ENCODE results near the gene PRR33.
"Not testable (repeated sequence)": the region's sequence is repeated elsewhere in the genome, so short reads cannot be mapped to it uniquely, and the experiment has no call there.

Gene PRR33

GRCh38 chr11:1878137-1879031, 13.3 kb downstream of the PRR33 start:
- in situ Hi-C loops (cut with MboI; ENCODE audit: low sequenced_read_pairs) = no loop called here

GRCh38 chr11:1877211-1878136, 14.2 kb downstream of the PRR33 start:
- in situ Hi-C loops (cut with MboI; ENCODE audit: low sequenced_read_pairs) = no loop called here

- in situ Hi-C loops (cut with MboI; ENCODE audit: low sequenced_read_pairs) = no loop called here
Measured at GRCh38 chr11:1876361-1877063, 15.2 kb downstream of the PRR33 start.

- in situ Hi-C loops (cut with MboI; ENCODE audit: low sequenced_read_pairs) = not testable (repeated sequence)
Measured at GRCh38 chr11:1875851-1876301, 15.8 kb downstream of the PRR33 start.

- in situ Hi-C loops (cut with MboI; ENCODE audit: low sequenced_read_pairs) = no loop called here
Measured at GRCh38 chr11:1875093-1875850, 16.4 kb downstream of the PRR33 start.

GRCh38 chr11:1874441-1875092, 17.1 kb downstream of the PRR33 start:
- in situ Hi-C loops (cut with MboI; ENCODE audit: low sequenced_read_pairs) = not testable (repeated sequence)

- in situ Hi-C loops (cut with MboI; ENCODE audit: low sequenced_read_pairs) = not testable (repeated sequence)
Measured at GRCh38 chr11:1873813-1874150, 17.9 kb downstream of the PRR33 start.

- in situ Hi-C loops (cut with MboI; ENCODE audit: low sequenced_read_pairs) = no loop called here
Measured at GRCh38 chr11:1873048-1873812, 18.5 kb downstream of the PRR33 start.

GRCh38 chr11:1872267-1872985, 19.3 kb downstream of the PRR33 start:
- in situ Hi-C loops (cut with MboI; ENCODE audit: low sequenced_read_pairs) = no loop called here

GRCh38 chr11:1871531-1871930, 20.2 kb downstream of the PRR33 start:
- in situ Hi-C loops (cut with MboI; ENCODE audit: low sequenced_read_pairs) = no loop called here

GRCh38 chr11:1870721-1871466, 20.8 kb downstream of the PRR33 start:
- in situ Hi-C loops (cut with MboI; ENCODE audit: low sequenced_read_pairs) = no loop called here

- in situ Hi-C loops (cut with MboI; ENCODE audit: low sequenced_read_pairs) = no loop called here
Measured at GRCh38 chr11:1870326-1870696, 21.4 kb downstream of the PRR33 start.

GRCh38 chr11:1869427-1870325, 22.0 kb downstream of the PRR33 start:
- in situ Hi-C loops (cut with MboI; ENCODE audit: low sequenced_read_pairs) = no loop called here

GRCh38 chr11:1868636-1869291, 22.9 kb downstream of the PRR33 start:
- in situ Hi-C loops (cut with MboI; ENCODE audit: low sequenced_read_pairs) = no loop called here

GRCh38 chr11:1868056-1868635, 23.5 kb downstream of the PRR33 start:
- in situ Hi-C loops (cut with MboI; ENCODE audit: low sequenced_read_pairs) = no loop called here

- in situ Hi-C loops (cut with MboI; ENCODE audit: low sequenced_read_pairs) = no loop called here
Measured at GRCh38 chr11:1867381-1867780, 24.3 kb downstream of the PRR33 start.
